Raji (cell line): ENCODE measurements around the gene TMEM200B.

Experiments used
- POLR2A ChIP-seq: IDR thresholded peaks from 2 replicates; pipeline ENCODE4 v1.6.1; 2011; ENCODE audit warnings: low read depth, low read length, control low read depth; ENCODE audit not compliant: insufficient read depth

TMEM200B gene

GRCh38 chr1:29123887-29124365 is at the start of gene TMEM200B:
TMEM200B (minus strand) TSS chr1:29123903; CDS start chr1:29121828, 2,075 bp downstream.
- no peak for TF ChIP-seq POLR2A

GRCh38 chr1:29172415-29172939 is 48.8 kb upstream of the TMEM200B start:
- TF ChIP-seq POLR2A = no peak

GRCh38 chr1:29171521-29171920 is 47.8 kb upstream of the TMEM200B start:
- TF ChIP-seq POLR2A = no peak

GRCh38 chr1:29171089-29171488 is 47.4 kb upstream of the TMEM200B start:
- TF ChIP-seq POLR2A = no peak

- TF ChIP-seq POLR2A = no peak
Measured at GRCh38 chr1:29169976-29170375, 46.3 kb upstream of the TMEM200B start.

- TF ChIP-seq POLR2A = no peak
Measured at GRCh38 chr1:29167904-29168303, 44.2 kb upstream of the TMEM200B start.

GRCh38 chr1:29166291-29166878 is 42.7 kb upstream of the TMEM200B start:
- TF ChIP-seq POLR2A = no peak

GRCh38 chr1:29164588-29164987 is 40.9 kb upstream of the TMEM200B start:
- no peak for TF ChIP-seq POLR2A

- TF ChIP-seq POLR2A = no peak
Measured at GRCh38 chr1:29162476-29163138, 38.9 kb upstream of the TMEM200B start.

GRCh38 chr1:29162025-29162424 is 38.3 kb upstream of the TMEM200B start:
- TF ChIP-seq POLR2A = no peak

GRCh38 chr1:29159773-29160172 is 36.1 kb upstream of the TMEM200B start:
- TF ChIP-seq POLR2A = no peak

GRCh38 chr1:29157269-29157601 is 33.5 kb upstream of the TMEM200B start:
- no peak for TF ChIP-seq POLR2A

GRCh38 chr1:29156543-29157268 is 33.0 kb upstream of the TMEM200B start:
- no peak for TF ChIP-seq POLR2A

- TF ChIP-seq POLR2A = no peak
Measured at GRCh38 chr1:29152046-29152805, 28.5 kb upstream of the TMEM200B start.

- TF ChIP-seq POLR2A = no peak
Measured at GRCh38 chr1:29148656-29149491, 25.2 kb upstream of the TMEM200B start.
